A549 (cell line): ENCODE measurements around the gene HOXA7.

Experiments
- BHLHE40 ChIP-seq: IDR thresholded peaks from 2 replicates; pipeline ENCODE4 v1.6.1; 2012; ENCODE audit warnings: low read depth, low read length, inconsistent platforms
- CBX2 ChIP-seq: fragments of 200-600 bp; sonication (generic); IDR thresholded peaks from 2 replicates; pipeline ENCODE4 v1.6.1; 2016; ENCODE audit warnings: low read depth, mild to moderate bottlenecking, borderline replicate concordance
- EP300 ChIP-seq, 2 experiments: fragments of >200 bp; sonication (Bioruptor Twin); formaldehyde crosslinking; IDR thresholded peaks; 2 replicates in 1 of 2; 3 replicates in 1 of 2; pipeline ENCODE4 v1.6.1; 2016 to 2017
- JUN ChIP-seq, 2 experiments: fragments of >200 bp; sonication (Bioruptor Twin); formaldehyde crosslinking; IDR thresholded peaks; 2 replicates in 1 of 2; 3 replicates in 1 of 2; pipeline ENCODE4 v1.6.1; 2016 to 2017
- JUNB ChIP-seq: fragments of >200 bp; sonication (Bioruptor Twin); formaldehyde crosslinking; IDR thresholded peaks from 2 replicates; pipeline ENCODE4 v1.6.1; 2016
- MYC ChIP-seq: IDR thresholded peaks from 2 replicates; pipeline ENCODE4 v1.6.1; 2012; ENCODE audit warnings: mild to moderate bottlenecking, inconsistent platforms, low read length, improper control_type of control experiment, borderline replicate concordance
- POLR2A ChIP-seq: IDR thresholded peaks from 2 replicates; pipeline ENCODE4 v1.6.1; 2012; ENCODE audit warnings: mild to moderate bottlenecking, low read length
- RCOR1 ChIP-seq: fragments of 150-350 bp; IDR thresholded peaks from 2 replicates; pipeline ENCODE4 v1.6.1; 2014; ENCODE audit warnings: antibody characterized with exemption, low read length, low read depth
- SREBF2 ChIP-seq: fragments of 450-650 bp; IDR thresholded peaks from 2 replicates; pipeline ENCODE4 v1.6.1; 2014; ENCODE audit warnings: mild to moderate bottlenecking, moderate library complexity
- TF ChIP-seq, protein P1 (sequence below): fragments of >200 bp; sonication (Bioruptor Twin); formaldehyde crosslinking; IDR thresholded peaks from 3 replicates; pipeline ENCODE4 v1.5.1; 2016
- TF ChIP-seq, protein P2 (sequence below): fragments of 200-600 bp; sonication (generic); IDR thresholded peaks from 2 replicates; pipeline ENCODE4 v1.6.1; 2016; ENCODE audit warnings: antibody characterized with exemption, mild to moderate bottlenecking, moderate library complexity
- TF ChIP-seq, protein P3 (sequence below): IDR thresholded peaks from 2 replicates; pipeline ENCODE4 v1.6.1; 2012

DNA sequence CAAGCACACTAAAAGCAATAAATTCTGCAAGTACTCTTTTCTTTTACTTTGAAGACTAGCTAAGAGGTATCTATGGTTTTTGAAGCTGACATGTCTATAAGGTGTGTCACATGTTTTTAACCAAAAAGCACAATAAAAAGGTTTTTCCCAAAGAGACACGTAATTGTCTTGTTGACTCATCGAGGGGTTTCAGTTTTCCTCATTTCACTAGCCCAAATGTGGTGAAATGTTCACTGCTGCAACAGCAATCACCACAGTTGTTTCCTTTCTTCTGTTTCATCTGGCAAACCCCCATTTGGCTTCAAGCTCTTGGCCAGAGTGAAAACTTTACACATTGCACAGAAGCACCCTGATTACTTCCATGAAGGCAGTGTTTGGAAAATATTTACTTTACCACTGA lies 22.1 kb downstream of the HOXA7 start:
- TF ChIP-seq, protein P1, sequence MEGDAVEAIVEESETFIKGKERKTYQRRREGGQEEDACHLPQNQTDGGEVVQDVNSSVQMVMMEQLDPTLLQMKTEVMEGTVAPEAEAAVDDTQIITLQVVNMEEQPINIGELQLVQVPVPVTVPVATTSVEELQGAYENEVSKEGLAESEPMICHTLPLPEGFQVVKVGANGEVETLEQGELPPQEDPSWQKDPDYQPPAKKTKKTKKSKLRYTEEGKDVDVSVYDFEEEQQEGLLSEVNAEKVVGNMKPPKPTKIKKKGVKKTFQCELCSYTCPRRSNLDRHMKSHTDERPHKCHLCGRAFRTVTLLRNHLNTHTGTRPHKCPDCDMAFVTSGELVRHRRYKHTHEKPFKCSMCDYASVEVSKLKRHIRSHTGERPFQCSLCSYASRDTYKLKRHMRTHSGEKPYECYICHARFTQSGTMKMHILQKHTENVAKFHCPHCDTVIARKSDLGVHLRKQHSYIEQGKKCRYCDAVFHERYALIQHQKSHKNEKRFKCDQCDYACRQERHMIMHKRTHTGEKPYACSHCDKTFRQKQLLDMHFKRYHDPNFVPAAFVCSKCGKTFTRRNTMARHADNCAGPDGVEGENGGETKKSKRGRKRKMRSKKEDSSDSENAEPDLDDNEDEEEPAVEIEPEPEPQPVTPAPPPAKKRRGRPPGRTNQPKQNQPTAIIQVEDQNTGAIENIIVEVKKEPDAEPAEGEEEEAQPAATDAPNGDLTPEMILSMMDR: no peak
- TF ChIP-seq JUN (IDR thresholded peaks at IDR 0.05) (no peak), MYC (no peak), SREBF2 (no peak), EP300 (IDR thresholded peaks at IDR 0.05) (0 out of 5 replicates have a peak, but pooled peaks of 1 of the 2 experiments have one; percentile 18), POLR2A (no peak), BHLHE40 (no peak), JUNB (no peak), RCOR1 (no peak), CBX2 (no peak)
- TF ChIP-seq, protein P2, sequence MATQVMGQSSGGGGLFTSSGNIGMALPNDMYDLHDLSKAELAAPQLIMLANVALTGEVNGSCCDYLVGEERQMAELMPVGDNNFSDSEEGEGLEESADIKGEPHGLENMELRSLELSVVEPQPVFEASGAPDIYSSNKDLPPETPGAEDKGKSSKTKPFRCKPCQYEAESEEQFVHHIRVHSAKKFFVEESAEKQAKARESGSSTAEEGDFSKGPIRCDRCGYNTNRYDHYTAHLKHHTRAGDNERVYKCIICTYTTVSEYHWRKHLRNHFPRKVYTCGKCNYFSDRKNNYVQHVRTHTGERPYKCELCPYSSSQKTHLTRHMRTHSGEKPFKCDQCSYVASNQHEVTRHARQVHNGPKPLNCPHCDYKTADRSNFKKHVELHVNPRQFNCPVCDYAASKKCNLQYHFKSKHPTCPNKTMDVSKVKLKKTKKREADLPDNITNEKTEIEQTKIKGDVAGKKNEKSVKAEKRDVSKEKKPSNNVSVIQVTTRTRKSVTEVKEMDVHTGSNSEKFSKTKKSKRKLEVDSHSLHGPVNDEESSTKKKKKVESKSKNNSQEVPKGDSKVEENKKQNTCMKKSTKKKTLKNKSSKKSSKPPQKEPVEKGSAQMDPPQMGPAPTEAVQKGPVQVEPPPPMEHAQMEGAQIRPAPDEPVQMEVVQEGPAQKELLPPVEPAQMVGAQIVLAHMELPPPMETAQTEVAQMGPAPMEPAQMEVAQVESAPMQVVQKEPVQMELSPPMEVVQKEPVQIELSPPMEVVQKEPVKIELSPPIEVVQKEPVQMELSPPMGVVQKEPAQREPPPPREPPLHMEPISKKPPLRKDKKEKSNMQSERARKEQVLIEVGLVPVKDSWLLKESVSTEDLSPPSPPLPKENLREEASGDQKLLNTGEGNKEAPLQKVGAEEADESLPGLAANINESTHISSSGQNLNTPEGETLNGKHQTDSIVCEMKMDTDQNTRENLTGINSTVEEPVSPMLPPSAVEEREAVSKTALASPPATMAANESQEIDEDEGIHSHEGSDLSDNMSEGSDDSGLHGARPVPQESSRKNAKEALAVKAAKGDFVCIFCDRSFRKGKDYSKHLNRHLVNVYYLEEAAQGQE: no peak
- TF ChIP-seq, protein P3, sequence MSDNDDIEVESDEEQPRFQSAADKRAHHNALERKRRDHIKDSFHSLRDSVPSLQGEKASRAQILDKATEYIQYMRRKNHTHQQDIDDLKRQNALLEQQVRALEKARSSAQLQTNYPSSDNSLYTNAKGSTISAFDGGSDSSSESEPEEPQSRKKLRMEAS: no peak
